SK-N-MC (cell line): Measurements from ENCODE around the gene RPS14.

Source experiments
- DNase-seq: peaks from one replicate; pipeline ENCODE4 v3.0.0-alpha.2; 2011; ENCODE audit warnings: low read depth, low spot score
- H3K27ac ChIP-seq: fragments of 200-600 bp; sonication (generic); 2 replicates; pipeline ENCODE4 v1.5.1; 2016; ENCODE audit warnings: mixed run types
- H3K36me3 ChIP-seq: fragments of 200-600 bp; sonication (generic); 2 replicates; pipeline ENCODE4 v1.6.1; 2017; ENCODE audit warnings: antibody characterized with exemption, low read length, mixed read lengths; ENCODE audit not compliant: insufficient read depth
- H3K4me3 ChIP-seq: fragments of 200-600 bp; sonication (generic); 2 replicates; pipeline ENCODE4 v1.5.1; 2016
- H3K9ac ChIP-seq: fragments of 200-600 bp; sonication (generic); 2 replicates; pipeline ENCODE4 v1.8.0; 2017; ENCODE audit warnings: mixed run types, mixed read lengths; ENCODE audit not compliant: insufficient read length
- H3K9me3 ChIP-seq: fragments of 200-600 bp; sonication (generic); 2 replicates; pipeline ENCODE4 v1.6.1; 2017; ENCODE audit warnings: low read depth, mild to moderate bottlenecking, antibody characterized with exemption, low read length, moderate library complexity, mixed read lengths
- EZH2 ChIP-seq: fragments of 200-600 bp; sonication (generic); IDR thresholded peaks from one replicate; pipeline ENCODE4 v1.6.1; 2017; ENCODE audit warnings: antibody characterized with exemption
- FOXP2 ChIP-seq: optimal IDR thresholded peaks from 2 replicates; pipeline ENCODE3; 2011; ENCODE audit warnings: mild to moderate bottlenecking, moderate library complexity; ENCODE audit not compliant: insufficient read depth; ENCODE audit errors: extremely low read length, control extremely low read depth
- POLR2AphosphoS5 ChIP-seq: IDR thresholded peaks from 2 replicates; pipeline ENCODE4 v1.6.1; 2012; ENCODE audit warnings: mild to moderate bottlenecking, low read depth, low read length, borderline replicate concordance

The RPS14 gene

GRCh38 chr5:150401376-150402228 lies 47.9 kb downstream of the RPS14 start:
- TF ChIP-seq POLR2AphosphoS5, result no peak
- Histone ChIP-seq H3K9me3 (no peaks in the 10 kb centered on the region), H3K36me3 (peaks cover 21% of the 10 kb centered on the region), H3K4me3 (no peak overlapping the region), H3K27ac (0 out of 2 replicates have a peak overlapping the region, but pooled peaks have one; percentile 31), H3K9ac (no peak overlapping the region)
- DNase-seq, result no peak

DNA sequence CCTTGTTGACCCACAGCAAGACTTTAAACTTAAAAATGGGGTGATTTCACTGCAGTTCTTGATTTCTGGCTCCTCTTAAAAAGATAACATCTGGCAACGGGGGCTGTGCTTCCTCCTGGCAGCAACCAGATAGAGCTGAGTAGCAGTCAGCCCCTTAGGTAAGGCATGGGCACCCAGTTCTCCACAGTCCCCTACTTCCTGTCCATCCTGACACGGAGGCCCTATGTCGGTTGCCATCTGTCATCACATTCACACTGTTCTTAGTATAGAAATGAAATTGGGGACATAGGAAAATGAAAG lies 48.5 kb downstream of the RPS14 start:
- no peak for DNase-seq
- TF ChIP-seq FOXP2 (no peak), EZH2 (no peak), POLR2AphosphoS5 (no peak)
- Histone ChIP-seq H3K4me3 (no peak overlapping the region), H3K27ac (0 out of 2 replicates have a peak overlapping the region, but pooled peaks have one; percentile 31), H3K9me3 (no peaks in the 10 kb centered on the region), H3K36me3 (peaks cover 27% of the 10 kb centered on the region), H3K9ac (no peak overlapping the region)

DNA sequence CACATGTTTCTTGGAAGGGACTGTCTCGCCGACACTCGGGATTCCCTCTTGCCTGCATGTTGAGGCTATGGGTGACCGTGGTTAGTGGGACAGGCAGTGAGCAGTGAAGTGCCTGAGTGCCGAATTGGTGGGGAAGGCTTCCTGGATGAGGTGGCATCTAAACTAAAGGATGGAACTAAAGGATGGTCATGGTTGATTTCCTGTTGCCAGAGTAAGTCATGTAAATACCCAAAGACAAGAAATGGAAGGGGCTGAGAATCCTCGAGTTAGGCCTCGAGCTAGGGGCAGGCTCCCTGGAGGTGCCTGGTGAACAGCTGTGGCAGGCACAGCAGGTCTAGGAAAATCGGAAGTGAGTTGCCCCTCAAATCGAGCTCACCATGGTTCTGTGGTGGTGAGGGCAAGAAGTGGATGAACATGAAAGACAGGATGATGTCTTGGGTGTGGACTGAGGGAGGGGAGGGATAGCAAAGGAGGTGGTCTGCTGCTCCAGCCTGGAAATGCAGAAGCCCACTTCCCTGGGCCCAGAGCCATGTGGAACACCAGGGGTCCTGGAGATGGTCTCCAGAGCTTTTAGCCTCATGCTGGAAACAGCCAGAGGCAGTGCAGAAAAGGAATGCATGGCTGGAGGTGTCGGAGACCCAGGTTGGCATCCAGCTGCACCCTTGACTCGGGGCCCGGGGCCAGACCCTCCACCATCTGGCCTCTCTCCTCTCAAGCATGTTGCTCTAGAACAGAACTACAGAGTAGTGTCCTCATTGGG lies 49.0 kb downstream of the RPS14 start:
- Histone ChIP-seq H3K4me3 (no peak overlapping the region), H3K9ac (no peak overlapping the region), H3K36me3 (peaks cover 32% of the 10 kb centered on the region), H3K27ac (0 out of 2 replicates have a peak overlapping the region, but pooled peaks have one; percentile 31), H3K9me3 (no peaks in the 10 kb centered on the region)
- no peak for DNase-seq
- TF ChIP-seq POLR2AphosphoS5 (no peak), FOXP2 (no peak), EZH2 (no peak)

DNA sequence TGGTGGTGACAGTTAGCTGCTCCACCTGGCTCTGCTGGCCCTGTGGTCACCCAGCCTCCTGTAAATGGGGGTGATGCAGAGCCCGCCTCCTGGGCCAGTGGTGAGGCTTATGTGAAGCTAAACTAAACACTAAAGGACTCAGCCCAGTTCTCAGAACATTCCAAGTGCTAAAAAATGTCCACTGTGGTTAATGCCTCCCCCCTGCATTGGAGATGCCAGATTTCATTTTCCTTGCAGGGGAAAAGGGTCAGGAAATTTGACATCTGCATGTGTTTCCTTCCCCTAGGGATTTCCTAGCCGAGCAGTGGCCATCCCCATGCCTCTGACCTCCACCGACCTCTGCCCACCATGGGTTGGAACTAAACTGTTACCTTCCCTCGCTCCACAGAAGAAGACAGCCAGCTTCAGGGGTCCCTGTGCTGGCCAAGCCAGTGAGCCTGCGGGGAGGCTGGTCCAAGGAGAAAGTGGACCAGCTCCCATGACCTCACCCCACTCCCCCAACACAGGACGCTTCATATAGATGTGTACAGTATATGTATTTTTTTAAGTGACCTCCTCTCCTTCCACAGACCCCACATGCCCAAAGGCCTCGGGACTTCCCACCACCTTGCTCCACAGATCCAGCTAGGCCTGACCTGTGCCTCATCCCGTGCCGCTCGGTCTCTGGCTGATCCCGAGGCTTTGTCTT lies 49.9 kb downstream of the RPS14 start:
- no peak for DNase-seq
- H3K9me3 ChIP-seq, result no peaks in the 10 kb centered on the region
- TF ChIP-seq FOXP2 (no peak), EZH2 (no peak), POLR2AphosphoS5 (no peak)
- H3K27ac ChIP-seq, result no peak overlapping the region
- no peak overlapping the region for H3K9ac ChIP-seq
- H3K4me3 ChIP-seq, result no peak overlapping the region
- peaks cover 40% of the 10 kb centered on the region for H3K36me3 ChIP-seq

DNA sequence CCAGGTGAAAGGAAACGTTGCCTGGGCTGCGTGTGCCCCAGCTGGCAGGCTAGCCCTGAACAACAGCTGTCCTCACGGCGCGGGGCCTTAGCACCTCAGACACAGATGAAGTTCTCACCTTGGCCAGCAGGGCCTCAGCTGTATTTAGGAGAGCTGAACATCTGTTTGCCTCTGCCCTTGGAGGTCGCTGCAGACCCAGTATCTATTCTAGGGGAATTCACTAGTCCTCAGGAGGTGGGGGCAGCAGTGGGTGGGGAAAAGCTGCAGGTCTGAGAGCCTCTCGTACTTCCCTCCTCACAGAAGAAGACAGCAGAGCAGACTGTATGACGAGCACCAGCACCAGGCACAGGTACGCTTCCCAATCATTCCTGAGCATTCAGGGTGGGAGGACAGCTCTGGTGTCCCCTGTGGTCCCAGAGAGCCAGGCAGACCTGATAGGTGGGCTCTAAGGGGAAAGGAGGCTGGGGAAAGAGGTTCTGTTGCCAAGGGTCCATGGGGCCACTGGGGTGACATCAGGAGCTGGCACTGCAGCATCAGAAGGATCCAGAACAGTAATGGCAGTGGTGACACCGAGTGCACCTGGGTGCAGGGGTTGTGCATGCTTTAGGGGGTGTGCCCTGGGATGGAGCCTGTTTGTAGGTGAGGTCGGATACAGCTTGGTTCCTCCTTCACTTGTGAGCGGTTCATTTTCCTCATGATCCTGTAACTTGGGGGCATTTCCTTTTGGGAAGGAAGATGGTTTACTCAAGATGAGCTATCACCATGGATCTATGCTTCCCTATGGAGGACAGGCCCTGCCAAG lies 50.6 kb downstream of the RPS14 start:
- Histone ChIP-seq H3K4me3 (no peak overlapping the region), H3K9me3 (no peaks in the 10 kb centered on the region), H3K9ac (no peak overlapping the region), H3K27ac (no peak overlapping the region), H3K36me3 (peaks cover 45% of the 10 kb centered on the region)
- DNase-seq, result no peak
- no peak for TF ChIP-seq FOXP2
- no peak for TF ChIP-seq EZH2
- TF ChIP-seq POLR2AphosphoS5, result no peak

GRCh38 chr5:150397782-150398721 lies 51.5 kb downstream of the RPS14 start:
- no peak overlapping the region for H3K9ac ChIP-seq
- no peak for DNase-seq
- H3K36me3 ChIP-seq, result peaks cover 53% of the 10 kb centered on the region

More at GRCh38 chr5:150397782-150398721, 51.5 kb downstream of the RPS14 start:
- Histone ChIP-seq H3K27ac (no peak overlapping the region; the same call in 1 of the 2 replicates), H3K9me3 (no peaks in the 10 kb centered on the region), H3K4me3 (no peak overlapping the region)
- TF ChIP-seq FOXP2, result no peak
- no peak for TF ChIP-seq EZH2
- no peak for TF ChIP-seq POLR2AphosphoS5
